KG1 (cell line): Measurements from ENCODE around the gene LRP1.

Experiments used
- DNase-seq: peaks from one replicate; lab custom pipeline; 2025; lab: John Stamatoyannopoulos, UW

LRP1 gene

DNA sequence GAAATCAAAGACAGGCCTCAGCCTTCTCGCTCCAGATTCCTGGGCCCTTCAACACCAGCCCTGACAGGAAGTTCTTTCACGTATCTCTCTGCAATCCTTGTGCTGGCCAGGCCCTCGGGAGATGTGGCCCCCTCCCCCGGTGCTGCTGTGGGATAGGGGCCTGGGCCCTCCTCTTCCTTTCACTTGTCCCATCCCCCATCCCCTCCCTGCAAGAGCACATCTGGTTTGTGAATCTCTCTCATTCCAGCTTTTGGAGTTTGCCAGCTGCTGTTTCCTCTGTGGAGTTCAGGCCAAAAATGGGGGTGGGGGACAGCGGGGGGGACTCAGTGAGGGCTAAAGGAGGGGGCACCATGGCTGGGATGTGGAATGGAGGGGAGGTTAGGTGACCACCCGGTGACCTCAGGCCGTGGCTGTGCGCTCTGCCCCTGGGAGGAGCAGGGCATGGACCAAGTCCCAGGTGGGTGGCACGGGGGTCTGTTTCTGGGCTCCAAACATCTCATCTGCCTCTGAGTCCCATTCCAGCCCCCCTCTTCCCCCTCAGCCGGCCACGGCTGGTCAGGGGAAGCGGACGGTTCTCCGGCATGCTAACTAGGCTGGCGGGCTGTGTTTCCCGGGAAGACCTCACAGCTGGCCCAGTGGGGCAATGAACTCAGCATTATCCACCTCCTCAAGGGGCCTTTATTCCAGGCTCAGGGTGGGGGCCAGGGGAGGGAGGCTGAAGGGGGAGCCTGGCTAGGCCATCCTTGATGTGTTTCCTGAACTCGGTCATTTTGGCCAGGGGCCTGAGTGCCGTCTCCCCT lies 7.4 kb downstream of the LRP1 start:
- DNase-seq: no peak

DNA sequence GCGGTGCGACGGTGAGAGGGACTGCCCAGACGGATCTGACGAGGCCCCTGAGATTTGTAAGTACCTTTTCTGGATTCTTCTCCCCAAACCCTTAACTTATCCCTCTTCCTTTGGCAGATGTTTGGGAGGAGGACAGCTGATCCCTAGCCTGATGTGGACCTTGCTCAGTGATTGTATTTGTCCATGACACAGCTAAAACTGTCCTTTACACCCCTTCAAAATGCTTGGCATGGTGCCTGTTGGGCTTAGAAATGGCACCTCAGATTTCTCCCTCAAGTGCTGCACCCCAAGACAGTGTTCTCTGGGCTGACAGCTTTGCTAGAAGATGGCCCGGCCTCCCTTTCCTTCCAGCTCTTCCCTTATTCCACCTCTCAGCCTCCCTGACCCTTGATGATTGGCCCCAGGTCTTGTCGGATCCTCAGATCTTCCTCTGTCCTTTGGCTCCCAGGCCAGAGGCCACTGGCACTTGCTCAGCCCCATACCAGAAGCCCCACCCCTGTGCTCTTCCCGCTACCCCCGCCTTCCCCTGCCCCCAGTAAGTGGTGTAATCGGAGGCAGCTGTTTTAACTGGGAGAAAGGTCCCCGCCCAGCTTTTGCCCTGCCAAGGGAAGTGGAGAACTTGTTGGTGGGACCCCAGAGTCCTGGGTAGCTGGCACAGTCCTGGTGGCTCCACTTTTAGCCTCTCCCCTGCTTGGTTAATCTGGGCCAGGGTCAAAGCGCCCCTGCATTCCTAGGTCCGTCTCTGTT lies 10.4 kb downstream of the LRP1 start:
- DNase-seq: no peak

GRCh38 chr12:57139796-57140649 lies 11.7 kb downstream of the LRP1 start:
- no peak for DNase-seq

GRCh38 chr12:57141249-57141648 lies 13.0 kb downstream of the LRP1 start:
- no peak for DNase-seq

DNA sequence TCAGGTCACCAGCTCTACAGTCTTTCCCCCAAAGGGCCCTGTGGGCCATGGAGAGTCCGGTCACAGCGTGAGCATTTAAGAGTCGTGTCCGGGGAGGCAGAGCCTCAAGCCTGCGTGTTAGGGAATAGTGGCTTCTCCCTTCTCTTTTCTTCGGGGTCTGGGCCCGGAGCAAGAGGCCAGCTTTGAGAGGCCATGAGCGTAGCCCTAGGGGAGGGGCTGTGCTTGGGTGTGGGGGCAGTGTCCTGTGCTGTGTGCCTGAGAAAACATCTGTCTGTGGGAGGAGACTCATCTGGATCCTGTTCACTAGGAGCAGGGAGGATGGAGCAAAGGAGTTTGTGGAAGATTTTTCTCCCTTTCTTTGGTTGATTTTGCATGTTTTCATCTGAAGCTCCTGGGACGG lies 13.8 kb downstream of the LRP1 start:
- no peak for DNase-seq

DNA sequence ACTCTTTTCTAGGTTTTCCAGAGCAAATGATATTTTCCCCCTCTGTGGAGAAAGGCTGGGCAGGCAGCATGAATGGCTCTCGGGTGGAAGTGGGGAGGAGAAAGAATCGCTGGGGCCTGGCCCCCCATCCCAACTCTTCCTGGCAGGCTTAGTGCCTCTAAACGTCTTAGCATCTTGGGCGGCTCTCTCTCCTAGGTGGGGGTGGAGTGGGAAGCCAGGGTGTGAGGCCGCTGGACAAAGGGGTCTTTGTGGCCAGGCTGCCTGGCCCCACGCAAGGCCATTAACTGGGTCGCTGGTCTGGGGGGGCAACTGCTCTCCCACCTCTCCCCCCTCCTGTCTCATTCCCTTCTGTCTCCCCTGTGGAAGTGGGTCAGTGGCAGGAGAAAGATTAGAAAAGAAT lies 14.4 kb downstream of the LRP1 start:
- DNase-seq: no peak

GRCh38 chr12:57143454-57143853 lies 15.2 kb downstream of the LRP1 start:
- no peak for DNase-seq

- no peak for DNase-seq
Observed at GRCh38 chr12:57145460-57146059, 17.3 kb downstream of the LRP1 start.

DNA sequence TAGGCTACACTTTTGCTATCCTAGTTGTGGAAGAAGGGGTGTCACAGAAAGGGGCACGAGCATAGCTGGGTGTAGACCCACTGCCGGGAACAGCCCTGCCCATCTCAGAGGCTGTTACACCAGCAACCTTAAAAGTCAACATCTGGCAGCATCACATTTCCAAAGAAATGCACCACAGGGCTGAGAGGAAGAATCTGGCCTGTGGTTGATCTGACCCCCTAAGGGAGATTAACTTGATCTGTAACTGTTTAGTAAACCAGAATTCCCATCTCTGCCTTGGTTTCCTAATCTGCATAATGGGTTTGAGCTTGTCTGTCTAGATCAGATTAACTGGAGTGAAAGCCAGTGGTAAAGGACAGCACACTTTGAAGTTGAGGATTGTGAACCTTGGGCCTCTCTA lies 17.8 kb downstream of the LRP1 start:
- no peak for DNase-seq

GRCh38 chr12:57146961-57147944 lies 19.0 kb downstream of the LRP1 start, which contains the start of gene LRP1-AS:
TSS of gene LRP1-AS (minus strand) at chr12:57147619.
- no peak for DNase-seq

- DNase-seq: no peak
Observed at GRCh38 chr12:57148469-57149244, 20.4 kb downstream of the LRP1 start.

DNA sequence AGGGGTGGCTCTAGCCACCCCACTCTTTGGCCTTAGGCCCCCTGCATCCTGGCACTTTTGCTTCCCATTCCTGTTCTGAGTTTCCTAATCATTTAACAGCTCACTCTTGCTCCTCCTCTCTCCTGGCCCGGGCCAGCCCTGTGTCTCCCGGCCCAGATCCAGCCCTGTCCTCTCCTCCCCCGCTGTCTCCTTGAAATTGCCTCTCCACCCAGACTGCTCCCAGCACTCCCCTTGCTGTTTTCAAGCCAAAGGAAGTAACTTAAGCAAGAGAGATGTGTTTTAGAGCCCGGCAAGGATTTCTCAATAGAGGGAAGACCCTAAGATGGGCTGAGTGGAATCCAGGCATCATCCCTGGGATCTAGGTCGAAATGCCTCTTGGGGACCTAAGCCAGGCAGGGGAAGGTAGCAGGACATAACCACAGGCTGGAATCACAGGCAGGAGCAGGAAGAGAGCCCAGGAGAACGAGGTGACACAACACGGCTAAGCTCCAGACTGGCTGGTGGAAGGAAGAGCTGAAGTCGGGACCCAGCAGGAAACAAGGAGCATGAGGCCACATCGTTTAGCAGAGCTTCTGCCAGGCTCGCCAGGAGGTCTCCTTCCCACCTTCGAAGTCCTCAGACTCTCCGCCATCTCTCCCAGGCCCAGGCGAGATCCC lies 21.1 kb downstream of the LRP1 start:
- no peak for DNase-seq

- no peak for DNase-seq
Observed at GRCh38 chr12:57150400-57151000, 22.2 kb downstream of the LRP1 start.

DNA sequence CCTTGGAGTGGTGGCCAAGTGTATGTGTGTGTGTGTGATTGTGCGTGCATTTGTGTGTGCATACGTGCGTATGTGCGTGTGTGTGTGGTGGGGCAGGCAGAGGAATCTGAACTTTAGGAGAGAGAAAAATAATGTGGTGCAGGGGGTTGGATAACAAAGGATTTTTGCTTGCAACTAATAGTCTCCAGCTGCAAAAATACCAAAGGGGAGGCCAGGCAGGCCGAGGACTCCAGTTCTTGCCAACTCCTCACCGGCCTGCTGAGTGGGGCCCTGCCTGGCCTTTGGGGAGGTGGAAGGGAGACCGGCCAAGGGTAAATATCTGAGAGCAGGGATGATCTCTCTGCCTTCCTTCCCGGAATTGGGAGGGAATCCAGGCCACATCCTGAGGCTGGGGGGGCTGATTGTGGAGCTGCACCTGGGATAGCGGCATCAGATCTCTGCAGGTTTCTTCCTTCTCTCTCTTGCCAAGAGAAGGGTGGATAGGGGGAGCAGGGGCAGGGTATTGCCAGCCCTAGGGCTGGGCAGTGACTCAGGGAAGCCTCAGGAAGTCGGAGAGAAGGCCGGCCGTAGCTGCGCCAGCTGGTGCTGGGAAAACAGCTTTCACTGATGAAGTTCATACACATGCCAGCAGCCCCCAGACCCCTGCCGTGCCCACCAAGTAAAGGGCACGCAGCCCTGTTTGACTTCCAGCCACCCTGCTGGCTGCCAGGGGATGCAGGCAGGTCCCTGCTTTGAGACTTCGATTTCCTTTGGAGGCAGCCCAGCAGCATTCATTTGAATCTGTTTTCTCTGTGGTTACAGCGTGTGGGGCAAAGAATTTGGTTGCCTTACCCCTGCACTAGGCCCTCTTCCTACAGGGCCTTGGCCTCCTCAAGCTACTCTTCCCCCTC lies 23.7 kb downstream of the LRP1 start:
- no peak for DNase-seq

GRCh38 chr12:57152639-57153038 lies 24.4 kb downstream of the LRP1 start:
- no peak for DNase-seq

GRCh38 chr12:57153415-57153997 lies 25.2 kb downstream of the LRP1 start:
- DNase-seq: no peak

DNA sequence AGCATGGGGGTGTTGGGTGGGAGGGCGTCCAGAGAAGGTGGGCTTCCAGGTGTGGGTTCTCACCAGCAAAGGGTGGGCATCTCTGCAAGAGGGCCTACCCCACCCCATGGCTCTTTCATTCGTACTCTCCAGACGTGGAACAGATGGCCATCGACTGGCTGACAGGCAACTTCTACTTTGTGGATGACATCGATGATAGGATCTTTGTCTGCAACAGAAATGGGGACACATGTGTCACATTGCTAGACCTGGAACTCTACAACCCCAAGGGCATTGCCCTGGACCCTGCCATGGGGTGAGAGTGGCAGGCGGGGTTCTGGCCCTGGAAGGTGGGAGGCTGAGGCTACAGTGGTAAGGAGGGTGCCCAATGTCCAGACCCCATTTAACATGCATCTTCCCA lies 25.8 kb downstream of the LRP1 start:
- no peak for DNase-seq
